Hepatic stellate cell (primary cell): ENCODE measurements around the gene TBX10.
"Not testable (repeated sequence)": the region's sequence is repeated elsewhere in the genome, so short reads cannot be mapped to it uniquely, and the experiment has no call there.

ENCODE experiments used
- DNase-seq: peaks from one replicate; pipeline ENCODE4 v3.0.0; 2011; ENCODE audit warnings: low spot score

The TBX10 gene

DNA sequence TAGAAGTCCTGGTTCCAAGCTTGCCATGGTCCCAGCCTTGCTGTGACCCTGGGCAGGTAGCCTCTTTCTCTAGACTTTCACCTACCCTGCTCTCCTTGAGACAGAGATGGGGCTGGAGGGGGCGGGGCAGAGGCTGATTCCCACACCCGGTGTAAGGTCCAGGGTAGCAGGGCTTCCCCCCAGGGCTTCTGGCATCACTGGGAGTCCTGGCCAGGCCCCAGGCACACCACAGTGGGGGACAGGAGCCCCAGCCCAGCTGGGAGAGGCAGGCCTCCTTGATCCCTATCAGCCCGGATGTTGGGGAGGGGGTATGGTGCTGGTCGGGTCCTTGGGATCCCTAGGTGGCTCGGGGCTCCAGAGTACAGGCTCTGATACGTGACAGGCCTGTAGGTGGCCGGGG, 8.2 kb downstream of the TBX10 start:
- DNase-seq = no peak

- no peak for DNase-seq
Measured at GRCh38 chr11:67630943-67631331, 8.6 kb downstream of the TBX10 start.

- peak; percentile 97 for DNase-seq
Measured at GRCh38 chr11:67630228-67630942, 9.2 kb downstream of the TBX10 start.

GRCh38 chr11:67629386-67630227, 10.0 kb downstream of the TBX10 start, which contains the start of gene NUDT8:
NUDT8 (minus strand) TSS chr11:67629937; CDS start chr11:67629911, 26 bp downstream.
- peak; percentile 91 for DNase-seq

- DNase-seq = no peak
Measured at GRCh38 chr11:67628710-67629385, 10.7 kb downstream of the TBX10 start.

GRCh38 chr11:67627812-67628624, 11.5 kb downstream of the TBX10 start:
- DNase-seq = no peak

GRCh38 chr11:67627441-67627811, 12.1 kb downstream of the TBX10 start:
- DNase-seq = no peak

DNA sequence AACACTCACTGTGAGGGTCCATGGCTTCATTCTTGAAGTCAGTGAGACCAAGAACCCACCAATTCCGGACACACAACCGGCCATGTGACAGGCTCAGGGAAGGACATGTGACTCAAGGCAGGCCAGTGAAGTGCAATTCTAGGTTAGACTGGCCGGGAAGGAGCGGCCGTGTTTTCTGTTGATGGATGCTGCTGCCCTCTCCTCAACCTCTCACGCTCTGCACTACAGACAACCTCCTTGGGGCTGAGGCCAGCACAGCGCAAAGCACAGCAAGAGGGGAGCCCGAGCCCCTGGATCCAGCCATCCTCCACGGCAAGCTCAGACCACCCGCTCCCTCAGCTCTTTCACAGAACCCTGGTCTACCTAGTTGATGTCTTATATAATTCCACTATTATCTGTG, 12.6 kb downstream of the TBX10 start:
- DNase-seq = no peak

DNA sequence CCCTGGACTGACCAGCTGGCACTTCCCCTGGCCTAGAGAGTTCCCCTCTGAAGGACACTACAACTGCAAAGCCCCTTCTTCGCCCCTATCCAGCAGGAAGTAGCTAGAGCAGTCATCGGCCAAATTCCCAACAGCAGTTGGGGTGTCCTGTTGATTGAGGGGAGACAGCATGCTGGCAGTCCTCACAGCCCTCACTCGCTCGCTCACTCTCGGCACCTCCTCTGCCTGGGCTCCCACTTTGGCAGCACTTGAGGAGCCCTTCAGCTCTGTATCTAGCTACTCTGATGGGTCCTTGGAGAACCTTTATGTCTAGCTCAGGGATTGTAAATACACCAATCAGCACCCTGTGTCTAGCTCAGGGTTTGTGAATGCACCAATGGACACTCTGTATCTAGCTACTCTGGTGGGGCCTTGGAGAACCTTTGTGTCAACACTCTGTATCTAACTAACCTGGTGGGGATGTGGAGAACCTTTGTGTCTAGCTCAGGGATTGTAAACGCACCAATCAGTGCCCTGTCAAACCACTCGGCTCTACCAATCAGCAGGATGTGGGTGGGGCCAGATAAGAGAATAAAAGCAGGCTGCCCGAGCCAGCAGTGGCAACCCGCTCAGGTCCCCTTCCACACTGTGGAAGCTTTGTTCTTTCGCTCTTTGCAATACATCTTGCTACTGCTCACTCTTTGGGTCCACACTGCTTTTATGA, 13.3 kb downstream of the TBX10 start:
- DNase-seq = not testable (repeated sequence)

GRCh38 chr11:67623795-67624194, 15.8 kb downstream of the TBX10 start:
- not testable (repeated sequence) for DNase-seq

GRCh38 chr11:67622905-67623304, 16.7 kb downstream of the TBX10 start:
- not testable (repeated sequence) for DNase-seq

- not testable (repeated sequence) for DNase-seq
Measured at GRCh38 chr11:67621928-67622327, 17.6 kb downstream of the TBX10 start.

- DNase-seq = not testable (repeated sequence)
Measured at GRCh38 chr11:67620621-67621020, 18.9 kb downstream of the TBX10 start.

- not testable (repeated sequence) for DNase-seq
Measured at GRCh38 chr11:67619683-67620618, 19.6 kb downstream of the TBX10 start.

DNA sequence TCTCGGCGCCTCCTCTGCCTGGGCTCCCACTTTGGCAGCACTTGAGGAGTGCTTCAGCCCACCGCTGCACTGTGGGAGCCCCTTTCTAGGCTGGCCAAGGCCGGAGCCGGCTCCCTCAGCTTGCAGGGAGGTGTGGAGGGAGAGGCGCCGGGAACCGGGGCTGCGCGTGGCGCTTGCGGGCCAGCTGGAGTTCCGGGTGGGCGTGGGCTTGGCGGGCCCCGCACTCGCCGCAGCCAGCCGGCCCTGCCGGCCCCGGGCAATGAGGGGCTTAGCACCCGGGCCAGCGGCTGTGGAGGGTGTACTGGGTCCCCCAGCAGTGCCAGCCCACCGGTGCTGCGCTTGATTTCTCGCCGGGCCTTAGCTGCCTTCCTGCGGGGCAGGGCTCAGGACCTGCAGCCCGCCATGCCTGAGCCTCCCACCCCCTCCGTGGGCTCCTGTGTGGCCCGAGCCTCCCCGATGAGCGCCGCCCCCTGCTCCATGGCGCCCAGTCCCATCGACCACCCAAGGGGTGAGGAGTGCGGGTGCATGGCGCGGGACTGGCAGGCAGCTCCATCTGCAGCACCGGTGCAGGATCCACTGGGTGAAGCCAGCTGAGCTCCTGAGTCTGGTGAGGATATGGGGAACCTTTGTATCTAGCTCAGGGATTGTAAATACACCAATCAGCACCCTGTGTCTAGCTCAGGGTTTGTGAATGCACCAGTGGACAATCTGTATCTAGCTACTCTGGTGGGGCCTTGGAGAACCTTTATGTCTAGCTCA, 20.5 kb downstream of the TBX10 start:
- not testable (repeated sequence) for DNase-seq

DNA sequence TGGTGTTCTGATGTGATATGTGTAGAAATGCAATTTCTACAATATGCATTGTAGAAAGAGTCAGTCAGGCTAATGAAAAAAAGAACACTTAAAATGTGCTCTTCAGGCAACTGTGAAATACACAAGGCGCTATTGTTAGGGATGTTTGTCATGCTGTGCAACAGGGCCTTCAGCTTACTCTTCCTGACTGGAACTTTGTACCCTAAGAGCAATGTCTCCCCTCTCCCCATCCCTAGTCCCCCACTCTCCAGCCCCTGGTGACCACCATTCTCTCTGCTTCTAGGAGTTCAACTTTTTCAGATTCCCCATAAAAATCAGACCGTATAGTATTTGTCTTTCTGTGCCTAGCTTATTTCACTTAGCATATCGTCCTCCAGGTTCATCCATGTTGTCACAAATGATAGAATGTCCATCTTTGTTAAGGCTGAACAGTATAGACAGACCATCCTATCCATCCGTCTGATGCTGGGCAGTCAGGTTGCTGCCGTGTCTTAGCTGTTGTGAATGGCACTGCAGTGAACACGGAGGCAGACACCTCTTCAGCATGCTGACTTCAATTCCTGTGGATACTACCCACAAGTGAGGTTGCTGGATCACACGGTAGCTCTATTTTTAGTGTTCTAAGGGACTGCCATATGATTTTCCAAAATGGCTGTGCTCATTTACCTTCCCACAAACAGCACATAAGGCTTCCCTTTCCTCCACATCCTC, 22.2 kb downstream of the TBX10 start:
- DNase-seq = no peak

DNA sequence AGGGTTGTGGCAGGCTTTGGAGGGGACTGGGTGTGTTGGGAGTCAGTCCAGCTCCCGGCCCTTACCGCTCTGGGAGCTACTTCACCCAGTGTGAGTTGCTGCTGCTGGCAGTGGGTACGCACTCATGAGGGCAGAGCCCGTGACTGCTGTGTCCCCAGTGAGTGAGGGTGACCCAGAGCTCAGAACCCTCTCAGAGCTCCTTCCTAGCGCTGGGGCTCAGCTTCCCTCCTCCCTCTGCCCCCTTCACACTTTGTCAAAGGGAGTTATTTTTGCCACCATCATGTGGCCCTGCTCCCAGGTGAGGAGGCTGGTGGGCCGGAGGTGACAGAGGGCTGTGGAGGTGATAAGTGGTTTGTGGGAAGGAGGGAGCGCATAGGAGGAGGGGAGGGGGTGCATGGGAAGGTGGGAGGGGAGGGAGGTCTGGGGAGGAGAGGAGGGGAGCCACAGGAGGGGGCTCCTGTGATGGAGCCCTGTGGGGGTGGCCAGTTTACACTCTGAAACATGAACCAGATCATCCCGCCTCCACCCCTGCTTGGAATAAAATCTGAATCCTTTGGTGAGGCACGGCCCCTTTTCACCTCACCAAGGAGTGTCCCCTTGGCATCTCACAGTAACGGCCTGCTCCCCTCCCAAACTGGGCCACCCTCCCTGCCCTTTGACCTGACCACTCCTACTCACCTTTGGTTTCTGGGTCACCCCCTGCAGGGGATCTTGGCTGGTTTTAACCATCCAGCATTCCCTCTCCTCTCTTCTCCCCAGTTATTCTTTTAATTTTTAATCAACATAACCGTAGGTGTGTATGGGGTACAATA, 22.9 kb downstream of the TBX10 start:
- DNase-seq = no peak
